ENCODE data around the gene ANKRD18B.
"Not testable (repeated sequence)": the region's sequence is repeated elsewhere in the genome, so short reads cannot be mapped to it uniquely, and the experiment has no call there.

- not testable (repeated sequence) for TF ChIP-seq CTCF (IDR thresholded peaks at IDR 0.05; ENCODE audit: low read length); EZH2 (optimal IDR thresholded peaks at IDR 0.05; ENCODE audit: low read depth, low read length); EZH2phosphoT487 (IDR thresholded peaks at IDR 0.05; ENCODE audit: low read length)
Measured at GRCh38 chr9:33562196-33562595, 38.1 kb downstream of the ANKRD18B start.
